HG02642 (cell line): Measurements from ENCODE around the gene SPATA31A3.
"Not testable (repeated sequence)": the region's sequence is repeated elsewhere in the genome, so short reads cannot be mapped to it uniquely, and the experiment has no call there.

Source experiments
- ATAC-seq: cut with Tn5 transposase; IDR thresholded peaks from one replicate; pipeline ENCODE4 v1.9.1; 2021; ENCODE audit warnings: mild to moderate bottlenecking; ENCODE audit not compliant: unreplicated experiment, poor library complexity

SPATA31A3 gene

GRCh38 chr9:66992450-66992849, at the start of gene SPATA31A3:
SPATA31A3 (minus strand) TSS chr9:66992550; CDS start chr9:66992521, 29 bp downstream.
- ATAC-seq = not testable (repeated sequence)

- not testable (repeated sequence) for ATAC-seq
Observed at GRCh38 chr9:66952576-66952975, 39.8 kb downstream of the SPATA31A3 start.

GRCh38 chr9:66942400-66943155, 49.8 kb downstream of the SPATA31A3 start:
- ATAC-seq = not testable (repeated sequence)

- not testable (repeated sequence) for ATAC-seq
Observed at GRCh38 chr9:66939878-66940830, 52.2 kb downstream of the SPATA31A3 start.

- ATAC-seq = not testable (repeated sequence)
Observed at GRCh38 chr9:66938322-66938721, 54.0 kb downstream of the SPATA31A3 start.

GRCh38 chr9:66937662-66938061, 54.7 kb downstream of the SPATA31A3 start:
- not testable (repeated sequence) for ATAC-seq
